Neural cell (in vitro differentiated cells): ENCODE data around the gene PDK2. TPM values are rescaled to one million over a fixed set of nuclear protein-coding genes. Genes with fewer than 3 reads are reported as not detected.

Experiments used
- H2AFZ ChIP-seq: fragments of 200-600, 300-800 bp; sonication (generic), shearing (Covaris generic); 2 replicates; pipeline ENCODE4 v1.6.0; 2014; ENCODE audit warnings: low read depth, mild to moderate bottlenecking, antibody characterized with exemption, low read length, moderate library complexity
- H3F3A ChIP-seq: fragments of 200-600 bp; shearing (Covaris generic); 2 replicates; pipeline ENCODE4 v1.6.1; 2016; ENCODE audit warnings: mild to moderate bottlenecking, moderate library complexity, mixed read lengths, antibody characterized with exemption, low read length; ENCODE audit not compliant: insufficient read depth, poor library complexity, severe bottlenecking
- H3K27ac ChIP-seq: fragments of 200-600, 300-800 bp; sonication (generic), shearing (Covaris generic); 2 replicates; pipeline ENCODE4 v1.5.1; 2014; ENCODE audit warnings: mild to moderate bottlenecking, low read length, moderate library complexity
- H3K27me3 ChIP-seq: fragments of 300-800, 200-600 bp; sonication (generic), shearing (Covaris generic); 2 replicates; pipeline ENCODE4 v1.6.0; 2014; ENCODE audit warnings: mild to moderate bottlenecking, low read depth, low read length, moderate library complexity; ENCODE audit not compliant: insufficient read depth
- H3K36me3 ChIP-seq: fragments of 300-800, 200-600 bp; sonication (generic), shearing (Covaris generic); 2 replicates; pipeline ENCODE4 v1.5.1; 2014; ENCODE audit warnings: mild to moderate bottlenecking, antibody characterized with exemption, low read length, moderate library complexity; ENCODE audit not compliant: insufficient read depth
- H3K4me2 ChIP-seq: fragments of 300-800, 200-600 bp; sonication (generic), shearing (Covaris generic); 2 replicates; pipeline ENCODE4 v1.6.0; 2014; ENCODE audit warnings: mild to moderate bottlenecking, low read length
- H3K4me3 ChIP-seq: fragments of 300-800, 200-600 bp; sonication (generic), shearing (Covaris generic); 2 replicates; pipeline ENCODE4 v1.5.1; 2014; ENCODE audit warnings: mild to moderate bottlenecking, low read length, moderate library complexity
- H3K79me2 ChIP-seq: fragments of 200-600 bp; shearing (Covaris generic); replicated peaks from 2 replicates; pipeline ENCODE4 v1.6.0; 2014; ENCODE audit warnings: mild to moderate bottlenecking, low read length, moderate library complexity; ENCODE audit not compliant: insufficient read depth
- H3K9ac ChIP-seq: fragments of 300-800, 200-600 bp; sonication (generic), shearing (Covaris generic); 2 replicates; pipeline ENCODE4 v1.6.1; 2016; ENCODE audit warnings: mild to moderate bottlenecking, low read length, mixed read lengths
- H3K9me2 ChIP-seq: fragments of 200-600 bp; shearing (Covaris generic); 2 replicates; pipeline ENCODE4 v1.6.1; 2016; ENCODE audit warnings: mild to moderate bottlenecking, low read length, mixed read lengths; ENCODE audit not compliant: insufficient read depth
- H3K9me3 ChIP-seq: fragments of 200-600, 300-800 bp; sonication (generic), shearing (Covaris generic); 2 replicates; pipeline ENCODE4 v1.6.1; 2016; ENCODE audit warnings: mild to moderate bottlenecking, mixed run types, low read length, moderate library complexity, mixed read lengths
- H4K20me1 ChIP-seq: fragments of 200-600 bp; shearing (Covaris generic); 2 replicates; pipeline ENCODE4 v1.6.1; 2016; ENCODE audit warnings: mild to moderate bottlenecking, mixed run types; ENCODE audit not compliant: insufficient read depth
- CTCF ChIP-seq: fragments of 450-650 bp; IDR thresholded peaks from 2 replicates; pipeline ENCODE4 v1.5.1; 2014; ENCODE audit warnings: antibody characterized with exemption, mild to moderate bottlenecking, moderate library complexity; ENCODE audit not compliant: poor library complexity, severe bottlenecking
- EP300 ChIP-seq: fragments of 450-650 bp; conservative IDR thresholded peaks from 2 replicates; pipeline ENCODE4 v1.6.1; 2014; ENCODE audit warnings: antibody characterized with exemption, mild to moderate bottlenecking, moderate library complexity; ENCODE audit not compliant: poor library complexity, severe bottlenecking
- EZH2 ChIP-seq: fragments of 200-600, 300-800 bp; shearing (Covaris generic), sonication (generic); IDR thresholded peaks from 2 replicates; pipeline ENCODE4 v1.6.1; 2014; ENCODE audit warnings: antibody characterized with exemption, low read length, borderline replicate concordance, mild to moderate bottlenecking; ENCODE audit not compliant: insufficient read depth, poor library complexity, severe bottlenecking
- MXI1 ChIP-seq: fragments of 450-650 bp; conservative IDR thresholded peaks from 2 replicates; pipeline ENCODE4 v1.6.1; 2014; ENCODE audit warnings: antibody characterized with exemption, mild to moderate bottlenecking; ENCODE audit not compliant: poor library complexity, severe bottlenecking
- POLR2AphosphoS5 ChIP-seq: IDR thresholded peaks from 2 replicates; pipeline ENCODE4 v1.6.1; 2012
- RAD21 ChIP-seq: fragments of 450-650 bp; conservative IDR thresholded peaks from 2 replicates; pipeline ENCODE4 v1.6.1; 2014; ENCODE audit warnings: antibody characterized with exemption, mild to moderate bottlenecking, moderate library complexity
- REST ChIP-seq: IDR thresholded peaks from 2 replicates; pipeline ENCODE4 v1.6.1; 2012; ENCODE audit warnings: borderline replicate concordance
- SMC3 ChIP-seq: fragments of 450-650 bp; conservative IDR thresholded peaks from 2 replicates; pipeline ENCODE4 v1.6.1; 2014; ENCODE audit warnings: antibody characterized with exemption, mild to moderate bottlenecking, moderate library complexity; ENCODE audit not compliant: poor library complexity
- TAF1 ChIP-seq: IDR thresholded peaks from 2 replicates; pipeline ENCODE4 v1.6.1; 2012; ENCODE audit warnings: low read depth
- polyA plus RNA-seq: library from polyadenylated mRNA; depleted of rRNA; stranded (reverse); fragments of >200 nt; gene quantifications from 2 replicates; pipeline ENCODE4 v1.2.3, GENCODE V29; 2014

Gene PDK2
- polyA plus RNA-seq, 1 donor from 2014 or later: 36.2 TPM

- Histone ChIP-seq H3K9ac (no peak overlapping the region), H3K36me3 (no peaks in the 10 kb centered on the region), H3K27me3 (no peaks in the 10 kb centered on the region), H3F3A (no peaks in the 10 kb centered on the region), H3K9me3 (no peaks in the 10 kb centered on the region), H3K27ac (no peak overlapping the region), H3K9me2 (no peaks in the 10 kb centered on the region), H4K20me1 (no peaks in the 10 kb centered on the region), H3K4me3 (no peak overlapping the region), H2AFZ (no peak overlapping the region), H3K4me2 (no peak overlapping the region), H3K79me2 (no peaks in the 10 kb centered on the region)
- TF ChIP-seq EP300 (no peak), MXI1 (no peak), TAF1 (no peak)
Measured at GRCh38 chr17:50080827-50081226, 14.3 kb upstream of the PDK2 start.

GRCh38 chr17:50081757-50082156 lies 13.4 kb upstream of the PDK2 start:
- H2AFZ ChIP-seq: no peak overlapping the region
- H3K4me3 ChIP-seq: no peak overlapping the region
- no peak overlapping the region for H3K27ac ChIP-seq
- no peaks in the 10 kb centered on the region for H3K9me2 ChIP-seq
- no peaks in the 10 kb centered on the region for H4K20me1 ChIP-seq
- H3K36me3 ChIP-seq: no peaks in the 10 kb centered on the region
- TF ChIP-seq EP300 (no peak), CTCF (no peak), EZH2 (no peak), POLR2AphosphoS5 (no peak), SMC3 (no peak), TAF1 (no peak), MXI1 (no peak), REST (no peak), RAD21 (no peak)
- H3K79me2 ChIP-seq: no peaks in the 10 kb centered on the region
- no peaks in the 10 kb centered on the region for H3K27me3 ChIP-seq
- no peak overlapping the region for H3K4me2 ChIP-seq
- H3F3A ChIP-seq: no peaks in the 10 kb centered on the region
- H3K9ac ChIP-seq: no peak overlapping the region
- no peaks in the 10 kb centered on the region for H3K9me3 ChIP-seq
